HG03159 (cell line): ENCODE results near the gene ALX4.

Experiments
- ATAC-seq: cut with Tn5 transposase; IDR thresholded peaks from one replicate; pipeline ENCODE4 v1.9.1; 2021; ENCODE audit warnings: mild to moderate bottlenecking, moderate library complexity; ENCODE audit not compliant: unreplicated experiment

ALX4 gene

GRCh38 chr11:44248109-44248508 lies 61.8 kb downstream of the ALX4 start:
- ATAC-seq = no peak

DNA sequence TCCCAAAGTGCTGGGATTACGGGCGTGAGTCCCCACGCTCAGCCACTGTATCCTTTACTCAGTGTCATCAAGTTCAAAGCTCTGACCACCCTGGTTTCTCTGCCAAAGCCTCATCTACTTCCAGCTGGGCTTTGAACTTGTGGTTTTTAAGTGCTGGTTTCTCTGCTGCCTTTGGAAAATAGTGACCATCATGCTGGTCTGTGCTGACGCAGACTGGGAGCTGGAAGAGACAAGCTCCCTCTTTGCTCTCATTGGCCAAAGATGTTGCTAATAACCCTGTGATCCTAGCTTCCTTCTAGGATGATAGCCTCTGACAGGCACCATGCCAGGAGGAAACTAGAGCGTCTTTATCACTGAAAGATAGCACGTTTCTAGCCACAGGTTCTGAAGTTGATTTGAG lies 62.4 kb downstream of the ALX4 start:
- ATAC-seq = no peak

GRCh38 chr11:44246726-44247125 lies 63.2 kb downstream of the ALX4 start:
- ATAC-seq = no peak

- no peak for ATAC-seq
These were observed 65.2 kb downstream of the ALX4 start for GRCh38 chr11:44244639-44245310.

GRCh38 chr11:44243595-44244343 lies 66.2 kb downstream of the ALX4 start:
- ATAC-seq = no peak

- ATAC-seq = no peak
These were observed 66.9 kb downstream of the ALX4 start for GRCh38 chr11:44243086-44243485.

DNA sequence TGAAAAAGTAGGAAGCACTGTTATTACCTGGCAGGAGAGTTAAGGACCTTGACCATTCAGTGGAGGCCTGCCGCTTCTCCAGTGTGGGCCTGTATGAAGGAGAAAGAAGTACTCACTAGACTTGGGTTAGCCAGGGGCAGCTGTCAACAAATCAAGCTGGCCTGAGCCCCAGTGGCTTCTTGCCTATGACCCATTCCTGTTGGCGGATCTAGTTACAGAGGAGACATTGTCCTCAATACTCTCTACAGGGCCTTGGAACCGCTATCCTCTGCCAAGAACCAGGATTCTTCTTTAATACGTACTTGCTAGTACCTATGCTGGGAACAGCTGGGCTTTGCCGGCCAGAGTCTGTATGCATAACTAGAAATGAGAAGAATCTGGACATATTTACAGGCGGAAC lies 68.1 kb downstream of the ALX4 start:
- ATAC-seq = no peak

GRCh38 chr11:44237156-44237555 lies 72.8 kb downstream of the ALX4 start:
- no peak for ATAC-seq

DNA sequence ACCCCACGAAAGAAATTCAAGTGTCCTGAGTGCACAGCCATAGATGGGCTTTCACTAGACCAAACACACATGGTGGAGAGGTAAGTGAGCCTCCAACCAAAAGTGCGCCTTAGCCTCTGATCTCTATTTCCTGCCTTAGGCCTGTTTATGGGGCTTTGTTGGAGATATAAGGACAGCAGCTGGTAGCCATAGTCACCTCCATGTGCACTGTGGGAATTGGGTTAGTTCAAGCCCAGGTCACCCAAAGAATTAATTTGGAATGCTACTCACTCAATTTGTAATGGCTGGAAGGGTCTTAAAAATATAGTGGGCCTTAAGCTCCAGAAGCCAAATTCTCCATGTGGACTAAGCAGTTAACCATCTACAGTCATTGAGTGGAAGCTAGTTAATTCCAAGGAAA lies 73.6 kb downstream of the ALX4 start:
- no peak for ATAC-seq

- no peak for ATAC-seq
These were observed 74.2 kb downstream of the ALX4 start for GRCh38 chr11:44235765-44236201.

DNA sequence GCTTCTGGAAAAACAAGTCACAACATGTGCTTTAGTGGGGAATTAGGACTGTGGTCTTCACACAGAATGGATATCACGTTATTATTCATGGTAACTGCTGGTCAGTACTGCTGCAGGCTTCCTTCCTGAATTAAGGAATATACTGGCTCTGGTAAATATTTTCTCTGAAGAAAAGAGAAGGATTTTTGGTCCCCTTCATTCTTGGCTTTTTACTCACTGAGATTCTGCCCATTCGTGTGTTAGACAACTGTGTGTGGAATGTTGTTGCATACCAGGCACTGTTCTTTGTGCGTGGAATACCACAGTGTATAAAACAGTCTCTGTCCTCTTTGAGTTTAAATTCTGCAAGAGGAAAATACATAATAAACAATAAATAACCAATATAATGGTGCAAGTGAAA lies 80.3 kb downstream of the ALX4 start:
- ATAC-seq = no peak

- no peak for ATAC-seq
These were observed 80.8 kb downstream of the ALX4 start for GRCh38 chr11:44229098-44229497.

DNA sequence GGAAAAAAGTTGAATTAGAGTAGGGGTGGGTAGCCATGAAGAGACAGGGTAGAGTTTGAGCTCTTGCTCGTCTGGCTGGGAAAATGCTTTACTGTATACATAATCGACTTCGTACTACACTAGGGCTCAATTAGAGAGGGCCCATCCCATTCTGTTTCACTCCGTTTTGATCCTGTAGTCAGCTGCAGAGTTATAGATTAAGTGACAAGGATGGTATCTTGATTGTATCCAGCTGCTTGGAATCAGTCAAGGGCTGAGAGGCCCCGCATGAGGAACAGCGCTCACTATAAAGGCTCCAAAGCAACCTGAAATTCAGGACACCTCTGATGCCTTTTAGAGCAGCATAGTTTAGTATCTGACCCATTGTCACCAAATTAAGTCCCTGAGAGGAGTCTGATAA lies 81.6 kb downstream of the ALX4 start:
- ATAC-seq = no peak

- ATAC-seq = no peak
These were observed 83.0 kb downstream of the ALX4 start for GRCh38 chr11:44226945-44227344.

DNA sequence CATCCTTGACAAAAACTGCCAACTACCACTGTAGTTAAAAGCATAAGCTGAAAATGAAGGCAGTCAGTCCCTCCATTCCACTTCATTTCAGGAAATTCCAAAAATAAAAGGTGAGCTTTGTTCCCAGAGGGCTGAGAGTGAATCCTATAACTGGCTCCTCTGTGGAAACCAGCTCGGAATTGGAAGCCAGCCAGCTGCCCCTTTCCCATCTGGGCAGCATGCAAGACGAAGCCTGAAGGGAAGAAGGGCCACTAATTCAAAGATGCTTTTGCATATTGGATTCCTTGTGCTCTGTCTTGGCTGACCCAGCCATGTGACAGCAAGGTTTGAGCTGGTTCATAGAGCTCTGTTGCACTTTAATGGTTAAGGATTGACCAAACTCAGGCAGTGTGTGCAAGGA lies 83.4 kb downstream of the ALX4 start:
- ATAC-seq = no peak

GRCh38 chr11:44224867-44225501 lies 85.0 kb downstream of the ALX4 start:
- no peak for ATAC-seq

DNA sequence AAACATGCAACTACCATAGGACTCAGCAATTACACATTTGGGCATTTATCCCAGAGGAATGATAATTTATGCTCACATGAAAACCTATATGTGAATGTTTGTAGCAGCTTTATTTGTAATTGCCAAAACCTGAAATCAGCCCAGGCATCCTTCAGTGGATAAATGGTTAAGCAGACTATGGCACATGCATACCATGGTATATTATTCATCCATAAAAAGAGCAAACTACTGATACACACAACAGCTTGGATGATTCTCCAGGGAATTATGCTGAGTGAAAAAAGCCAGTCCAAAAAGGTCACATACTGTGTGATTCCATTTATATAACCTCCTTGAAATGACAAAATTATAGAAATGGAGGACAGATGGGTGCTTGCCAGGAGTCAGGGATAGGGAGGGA lies 86.7 kb downstream of the ALX4 start:
- no peak for ATAC-seq

DNA sequence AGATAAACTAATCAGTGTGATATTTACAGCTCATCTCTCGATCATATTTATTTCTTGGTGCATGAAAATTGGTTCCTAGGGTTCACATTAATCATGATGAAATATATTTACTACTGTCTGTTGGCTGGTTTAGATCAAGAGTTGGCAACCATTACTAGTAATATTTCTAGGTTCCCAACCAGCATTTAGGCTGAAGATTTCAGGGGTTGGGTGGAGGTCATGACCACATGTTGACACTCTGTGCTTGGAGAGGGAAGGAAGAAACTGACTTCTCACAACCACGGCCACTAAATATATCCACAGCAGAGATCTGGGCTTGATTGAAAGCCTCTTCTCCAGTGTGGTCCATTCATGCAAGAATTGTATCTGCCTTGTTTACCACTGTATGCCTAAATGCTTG lies 87.9 kb downstream of the ALX4 start:
- no peak for ATAC-seq

- ATAC-seq = no peak
These were observed 88.5 kb downstream of the ALX4 start for GRCh38 chr11:44221456-44221855.

DNA sequence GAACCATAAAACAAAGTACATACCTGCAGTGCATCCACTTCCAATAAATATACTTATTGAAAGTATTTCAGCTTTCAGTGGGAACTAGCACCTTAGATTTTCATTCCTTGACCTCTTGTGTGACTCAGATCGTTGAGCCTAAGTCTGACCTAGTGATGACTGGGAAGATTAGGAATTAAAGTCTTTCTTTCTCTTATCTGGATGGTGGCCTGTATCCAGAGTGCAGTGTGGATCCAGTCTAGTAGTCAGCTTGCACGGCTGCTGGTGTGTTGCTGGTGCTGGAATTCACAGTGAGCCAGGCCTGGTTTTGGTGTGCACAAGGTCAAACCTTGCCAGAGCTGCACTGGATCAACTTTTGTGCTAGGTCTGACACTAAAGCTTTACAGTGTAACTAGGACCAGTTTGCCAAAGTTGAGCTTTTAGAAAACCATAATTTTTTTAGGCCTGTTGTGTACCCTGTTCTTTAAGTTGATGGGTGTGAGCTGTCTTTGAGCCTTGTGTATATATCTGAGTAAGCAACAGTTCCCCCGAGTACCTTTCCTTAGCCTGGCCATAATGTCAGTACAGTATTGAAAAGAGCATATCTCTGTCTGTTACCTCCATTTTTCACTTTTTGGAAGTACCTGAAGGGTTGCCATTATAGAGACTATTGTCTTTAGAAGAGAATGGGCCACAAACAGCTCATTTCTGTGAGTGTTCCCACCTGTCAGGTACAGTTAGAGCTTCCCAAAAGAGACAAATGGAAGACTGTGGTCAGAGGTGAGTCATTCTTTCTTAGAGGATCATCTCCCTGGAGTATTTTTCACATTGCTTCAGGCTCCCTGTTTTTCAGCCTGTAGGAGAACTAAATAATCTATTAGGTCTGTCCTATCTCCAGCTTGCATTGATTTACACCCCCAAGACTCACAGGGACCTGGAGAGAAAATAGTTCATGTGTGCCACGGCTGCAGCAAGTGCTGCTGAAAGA lies 89.8 kb downstream of the ALX4 start:
- no peak for ATAC-seq

DNA sequence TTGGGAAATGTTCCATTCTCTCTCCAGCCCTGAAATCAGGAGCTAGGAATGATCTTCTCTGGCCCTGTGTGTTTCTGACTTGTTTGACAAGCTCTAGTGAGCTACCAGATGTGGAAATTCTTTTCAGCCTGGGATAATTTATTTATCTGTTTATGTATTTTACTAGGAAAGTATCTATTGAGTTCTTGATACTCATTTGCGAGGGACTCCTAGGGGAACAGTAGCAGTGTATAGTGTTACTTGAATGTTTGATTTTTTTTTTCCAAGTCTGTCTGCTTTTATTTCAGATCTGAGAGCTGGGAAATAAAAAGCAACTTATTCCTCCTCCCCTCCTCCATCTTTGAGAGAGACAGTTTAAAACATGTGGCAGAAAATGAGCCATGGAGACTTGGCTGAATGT lies 92.5 kb downstream of the ALX4 start:
- no peak for ATAC-seq
